Suprapubic skin (tissue), 4 donors: Measurements from ENCODE around the gene EYS.

Source experiments
- POLR2A ChIP-seq, 2 donors: fragments of 450-650 bp; IDR thresholded peaks; one replicate each; pipeline ENCODE4 v1.6.1; 2017; ENCODE audit warnings: antibody characterized with exemption in 2 of 2, mild to moderate bottlenecking in 2 of 2, moderate library complexity in 2 of 2
- POLR2AphosphoS5 ChIP-seq, 3 donors: sonication (generic); formaldehyde crosslinking; IDR thresholded peaks; one replicate each; pipeline ENCODE4 v1.6.1; 2017; ENCODE audit warnings: antibody characterized with exemption in 3 of 3
- TF ChIP-seq, protein P1 (sequence below), 2 donors: fragments of 200-600 bp in 1 of 2; fragments of 450-650 bp in 1 of 2; sonication (generic) in 1 of 2; IDR thresholded peaks; one replicate each; pipeline ENCODE4 v1.5.1; 2016 to 2019; ENCODE audit warnings: antibody characterized with exemption in 2 of 2, mild to moderate bottlenecking in 1 of 2, moderate library complexity in 1 of 2

DNA sequence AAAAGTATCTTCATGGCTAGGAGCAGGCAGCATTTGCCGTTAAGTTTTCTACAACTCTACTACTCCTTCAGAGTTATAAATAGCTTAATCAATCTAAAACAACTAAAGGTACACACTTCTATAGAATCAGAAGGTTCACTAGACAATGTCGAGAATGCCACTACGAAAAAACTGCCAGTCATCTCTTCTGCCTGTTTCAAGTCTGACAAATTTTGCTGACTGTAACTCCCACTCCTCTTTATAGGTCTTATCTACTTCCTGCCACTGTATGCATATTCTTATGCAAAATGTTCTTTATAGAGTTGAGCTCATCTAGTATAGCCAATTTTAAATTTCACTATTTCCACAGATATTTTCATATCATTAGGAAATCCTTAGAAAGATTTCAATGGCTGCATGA lies 160.1 kb downstream of the EYS start:
- TF ChIP-seq POLR2AphosphoS5 (IDR thresholded peaks at IDR 0.05): no peak
- TF ChIP-seq, protein P1, sequence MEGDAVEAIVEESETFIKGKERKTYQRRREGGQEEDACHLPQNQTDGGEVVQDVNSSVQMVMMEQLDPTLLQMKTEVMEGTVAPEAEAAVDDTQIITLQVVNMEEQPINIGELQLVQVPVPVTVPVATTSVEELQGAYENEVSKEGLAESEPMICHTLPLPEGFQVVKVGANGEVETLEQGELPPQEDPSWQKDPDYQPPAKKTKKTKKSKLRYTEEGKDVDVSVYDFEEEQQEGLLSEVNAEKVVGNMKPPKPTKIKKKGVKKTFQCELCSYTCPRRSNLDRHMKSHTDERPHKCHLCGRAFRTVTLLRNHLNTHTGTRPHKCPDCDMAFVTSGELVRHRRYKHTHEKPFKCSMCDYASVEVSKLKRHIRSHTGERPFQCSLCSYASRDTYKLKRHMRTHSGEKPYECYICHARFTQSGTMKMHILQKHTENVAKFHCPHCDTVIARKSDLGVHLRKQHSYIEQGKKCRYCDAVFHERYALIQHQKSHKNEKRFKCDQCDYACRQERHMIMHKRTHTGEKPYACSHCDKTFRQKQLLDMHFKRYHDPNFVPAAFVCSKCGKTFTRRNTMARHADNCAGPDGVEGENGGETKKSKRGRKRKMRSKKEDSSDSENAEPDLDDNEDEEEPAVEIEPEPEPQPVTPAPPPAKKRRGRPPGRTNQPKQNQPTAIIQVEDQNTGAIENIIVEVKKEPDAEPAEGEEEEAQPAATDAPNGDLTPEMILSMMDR (IDR thresholded peaks at IDR 0.05): no peak
- no peak for TF ChIP-seq POLR2A (IDR thresholded peaks at IDR 0.05)
